Left forelimb (tissue), 1 donor: ENCODE results near the gene KAT7.

ENCODE experiments used
- DNase-seq: peaks from one replicate; pipeline ENCODE4 v3.0.0-alpha.2; 2018; ENCODE audit warnings: low spot score

KAT7 gene

GRCh38 chr17:49760932-49761558, 27.4 kb upstream of the KAT7 start:
- no peak for DNase-seq

- no peak for DNase-seq
These were observed 26.1 kb upstream of the KAT7 start for GRCh38 chr17:49762151-49762941.

GRCh38 chr17:49763735-49764558, 24.5 kb upstream of the KAT7 start, which contains the start of gene FAM117A:
Gene FAM117A, minus strand, starts transcription at chr17:49764131. Its CDS starts 44 bp downstream, at chr17:49764087.
- peak; percentile 96 for DNase-seq

GRCh38 chr17:49764559-49765180, 23.8 kb upstream of the KAT7 start:
- no peak for DNase-seq

GRCh38 chr17:49766918-49767530, 21.5 kb upstream of the KAT7 start:
- no peak for DNase-seq

- DNase-seq, result no peak
These were observed 12.8 kb upstream of the KAT7 start for GRCh38 chr17:49775546-49776260.

- no peak for DNase-seq
These were observed 11.8 kb upstream of the KAT7 start for GRCh38 chr17:49776551-49777300.

- DNase-seq, result no peak
These were observed 10.9 kb upstream of the KAT7 start for GRCh38 chr17:49777563-49777962.

GRCh38 chr17:49779156-49779738, 9.2 kb upstream of the KAT7 start:
- DNase-seq, result no peak

GRCh38 chr17:49779739-49780231, 8.7 kb upstream of the KAT7 start:
- DNase-seq, result no peak

- DNase-seq, result no peak
These were observed 5.3 kb upstream of the KAT7 start for GRCh38 chr17:49783071-49783715.

GRCh38 chr17:49783791-49784190, 4.7 kb upstream of the KAT7 start:
- no peak for DNase-seq

- DNase-seq, result no peak
These were observed 3.8 kb upstream of the KAT7 start for GRCh38 chr17:49784636-49785035.

GRCh38 chr17:49787884-49788477, 500 bp upstream of the KAT7 start:
- no peak for DNase-seq

GRCh38 chr17:49789243-49789578, 730 bp downstream of the KAT7 start:
- no peak for DNase-seq

- no peak for DNase-seq
These were observed 4.8 kb downstream of the KAT7 start for GRCh38 chr17:49793309-49793708.

- no peak for DNase-seq
These were observed 6.9 kb downstream of the KAT7 start for GRCh38 chr17:49795372-49795771.

- no peak for DNase-seq
These were observed 9.7 kb downstream of the KAT7 start for GRCh38 chr17:49798182-49798581.

GRCh38 chr17:49798738-49799137, 10.3 kb downstream of the KAT7 start:
- DNase-seq, result no peak
